HL-60 (cell line): Measurements from ENCODE around the gene COBLL1.

ENCODE experiments used
- TF ChIP-seq, protein P1 (sequence below): IDR thresholded peaks from 2 replicates; pipeline ENCODE4 v1.6.1; 2012; ENCODE audit warnings: low read depth; ENCODE audit not compliant: insufficient replicate concordance
- TF ChIP-seq, protein P2 (sequence below): IDR thresholded peaks from one replicate; pipeline ENCODE4 v1.5.1; 2011; ENCODE audit warnings: low read length, control low read depth, inconsistent platforms; ENCODE audit not compliant: insufficient read depth

DNA sequence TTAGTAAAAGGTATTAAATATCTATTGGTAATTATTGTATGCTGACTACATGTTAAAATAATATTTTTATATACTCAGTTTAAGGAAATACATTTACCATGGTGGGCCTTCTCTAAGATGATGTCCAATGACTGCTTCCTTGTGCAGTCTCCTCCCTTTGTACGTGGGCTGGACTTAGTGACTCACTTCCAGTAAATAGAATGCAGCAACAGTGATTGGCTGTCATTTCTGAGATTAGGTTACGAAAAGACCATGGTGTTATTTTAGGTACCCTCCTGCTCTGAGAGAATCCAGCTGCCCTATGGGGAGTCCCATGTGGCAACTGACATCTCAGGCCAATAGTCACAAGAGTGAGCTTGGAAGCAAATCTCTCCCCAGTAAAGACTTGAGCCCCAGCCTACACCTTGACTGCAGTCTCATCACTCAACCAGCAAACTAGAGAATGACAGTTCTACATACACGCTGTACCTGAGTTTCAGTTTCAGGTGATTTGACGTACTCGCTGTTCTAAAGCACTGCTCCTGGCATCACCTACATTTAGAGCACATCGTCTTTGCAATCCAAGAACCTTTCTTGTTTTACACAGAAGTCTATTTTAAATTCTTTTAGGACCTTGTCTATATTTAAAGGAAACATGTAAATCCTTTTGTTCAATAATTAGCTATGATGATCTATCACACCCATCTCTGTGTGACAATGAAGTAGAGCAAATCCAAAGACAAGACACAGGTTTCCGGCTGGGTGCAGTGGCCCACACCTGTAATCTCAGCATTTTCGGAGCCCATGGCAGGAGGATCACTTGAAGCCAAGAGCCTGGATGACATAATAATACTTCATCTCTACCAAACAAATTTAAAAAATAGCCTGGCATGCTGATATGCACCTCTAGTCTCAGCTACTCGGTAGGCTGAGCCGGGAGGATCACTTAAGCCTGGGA lies 87.2 kb downstream of the COBLL1 start:
- TF ChIP-seq, protein P1, sequence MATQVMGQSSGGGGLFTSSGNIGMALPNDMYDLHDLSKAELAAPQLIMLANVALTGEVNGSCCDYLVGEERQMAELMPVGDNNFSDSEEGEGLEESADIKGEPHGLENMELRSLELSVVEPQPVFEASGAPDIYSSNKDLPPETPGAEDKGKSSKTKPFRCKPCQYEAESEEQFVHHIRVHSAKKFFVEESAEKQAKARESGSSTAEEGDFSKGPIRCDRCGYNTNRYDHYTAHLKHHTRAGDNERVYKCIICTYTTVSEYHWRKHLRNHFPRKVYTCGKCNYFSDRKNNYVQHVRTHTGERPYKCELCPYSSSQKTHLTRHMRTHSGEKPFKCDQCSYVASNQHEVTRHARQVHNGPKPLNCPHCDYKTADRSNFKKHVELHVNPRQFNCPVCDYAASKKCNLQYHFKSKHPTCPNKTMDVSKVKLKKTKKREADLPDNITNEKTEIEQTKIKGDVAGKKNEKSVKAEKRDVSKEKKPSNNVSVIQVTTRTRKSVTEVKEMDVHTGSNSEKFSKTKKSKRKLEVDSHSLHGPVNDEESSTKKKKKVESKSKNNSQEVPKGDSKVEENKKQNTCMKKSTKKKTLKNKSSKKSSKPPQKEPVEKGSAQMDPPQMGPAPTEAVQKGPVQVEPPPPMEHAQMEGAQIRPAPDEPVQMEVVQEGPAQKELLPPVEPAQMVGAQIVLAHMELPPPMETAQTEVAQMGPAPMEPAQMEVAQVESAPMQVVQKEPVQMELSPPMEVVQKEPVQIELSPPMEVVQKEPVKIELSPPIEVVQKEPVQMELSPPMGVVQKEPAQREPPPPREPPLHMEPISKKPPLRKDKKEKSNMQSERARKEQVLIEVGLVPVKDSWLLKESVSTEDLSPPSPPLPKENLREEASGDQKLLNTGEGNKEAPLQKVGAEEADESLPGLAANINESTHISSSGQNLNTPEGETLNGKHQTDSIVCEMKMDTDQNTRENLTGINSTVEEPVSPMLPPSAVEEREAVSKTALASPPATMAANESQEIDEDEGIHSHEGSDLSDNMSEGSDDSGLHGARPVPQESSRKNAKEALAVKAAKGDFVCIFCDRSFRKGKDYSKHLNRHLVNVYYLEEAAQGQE, result no peak
- TF ChIP-seq, protein P2, sequence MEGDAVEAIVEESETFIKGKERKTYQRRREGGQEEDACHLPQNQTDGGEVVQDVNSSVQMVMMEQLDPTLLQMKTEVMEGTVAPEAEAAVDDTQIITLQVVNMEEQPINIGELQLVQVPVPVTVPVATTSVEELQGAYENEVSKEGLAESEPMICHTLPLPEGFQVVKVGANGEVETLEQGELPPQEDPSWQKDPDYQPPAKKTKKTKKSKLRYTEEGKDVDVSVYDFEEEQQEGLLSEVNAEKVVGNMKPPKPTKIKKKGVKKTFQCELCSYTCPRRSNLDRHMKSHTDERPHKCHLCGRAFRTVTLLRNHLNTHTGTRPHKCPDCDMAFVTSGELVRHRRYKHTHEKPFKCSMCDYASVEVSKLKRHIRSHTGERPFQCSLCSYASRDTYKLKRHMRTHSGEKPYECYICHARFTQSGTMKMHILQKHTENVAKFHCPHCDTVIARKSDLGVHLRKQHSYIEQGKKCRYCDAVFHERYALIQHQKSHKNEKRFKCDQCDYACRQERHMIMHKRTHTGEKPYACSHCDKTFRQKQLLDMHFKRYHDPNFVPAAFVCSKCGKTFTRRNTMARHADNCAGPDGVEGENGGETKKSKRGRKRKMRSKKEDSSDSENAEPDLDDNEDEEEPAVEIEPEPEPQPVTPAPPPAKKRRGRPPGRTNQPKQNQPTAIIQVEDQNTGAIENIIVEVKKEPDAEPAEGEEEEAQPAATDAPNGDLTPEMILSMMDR, result no peak
